Measurements from ENCODE around the gene MRPL14. TPM values are rescaled to one million over a fixed set of nuclear protein-coding genes. Genes with fewer than 3 reads are reported as not detected.

MRPL14 gene
- total and polyA plus RNA-seq, 2 of the 4 experiments (the other 2 are of a cell fraction), result 43.7 to 87.9 TPM

DNA sequence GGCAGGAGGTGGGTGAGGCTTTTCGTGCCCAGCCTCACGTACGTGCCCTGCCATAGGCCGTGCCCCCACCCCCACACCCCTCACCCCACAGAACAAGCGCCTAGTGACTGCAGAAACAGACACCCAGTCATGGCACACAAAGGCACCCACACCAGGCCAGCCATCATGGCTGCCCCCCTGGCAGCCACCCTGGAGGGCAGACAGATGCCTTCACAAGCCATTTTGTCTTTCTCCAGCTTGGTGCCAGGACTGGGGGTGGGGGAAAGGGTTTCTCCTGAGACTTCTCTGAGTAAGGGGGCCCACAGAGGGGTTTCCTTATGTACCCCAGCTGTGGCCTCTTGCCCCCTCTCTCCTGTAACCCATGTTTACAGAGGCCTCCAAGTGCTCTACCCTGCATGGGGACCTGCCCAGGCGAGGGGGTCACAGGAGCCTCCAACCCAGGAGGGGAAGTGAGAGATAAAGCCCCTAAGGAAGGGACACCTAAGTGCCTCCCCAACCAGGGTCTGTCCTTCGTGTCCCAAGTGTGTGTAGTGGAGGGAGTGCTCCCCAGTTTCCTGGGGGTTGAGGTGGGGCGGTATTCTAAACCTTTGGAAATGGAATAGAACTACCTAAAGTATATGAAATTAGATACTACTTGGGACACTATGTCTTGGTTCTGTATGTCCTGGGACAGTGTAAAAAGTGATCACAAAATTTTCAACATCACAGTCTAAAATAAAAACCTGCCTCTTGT, 49.9 kb downstream of the MRPL14 start (continued):
- no peak for TF ChIP-seq FOS (IDR thresholded peaks at IDR 0.05; ENCODE audit: low read depth, low read length)

DNA sequence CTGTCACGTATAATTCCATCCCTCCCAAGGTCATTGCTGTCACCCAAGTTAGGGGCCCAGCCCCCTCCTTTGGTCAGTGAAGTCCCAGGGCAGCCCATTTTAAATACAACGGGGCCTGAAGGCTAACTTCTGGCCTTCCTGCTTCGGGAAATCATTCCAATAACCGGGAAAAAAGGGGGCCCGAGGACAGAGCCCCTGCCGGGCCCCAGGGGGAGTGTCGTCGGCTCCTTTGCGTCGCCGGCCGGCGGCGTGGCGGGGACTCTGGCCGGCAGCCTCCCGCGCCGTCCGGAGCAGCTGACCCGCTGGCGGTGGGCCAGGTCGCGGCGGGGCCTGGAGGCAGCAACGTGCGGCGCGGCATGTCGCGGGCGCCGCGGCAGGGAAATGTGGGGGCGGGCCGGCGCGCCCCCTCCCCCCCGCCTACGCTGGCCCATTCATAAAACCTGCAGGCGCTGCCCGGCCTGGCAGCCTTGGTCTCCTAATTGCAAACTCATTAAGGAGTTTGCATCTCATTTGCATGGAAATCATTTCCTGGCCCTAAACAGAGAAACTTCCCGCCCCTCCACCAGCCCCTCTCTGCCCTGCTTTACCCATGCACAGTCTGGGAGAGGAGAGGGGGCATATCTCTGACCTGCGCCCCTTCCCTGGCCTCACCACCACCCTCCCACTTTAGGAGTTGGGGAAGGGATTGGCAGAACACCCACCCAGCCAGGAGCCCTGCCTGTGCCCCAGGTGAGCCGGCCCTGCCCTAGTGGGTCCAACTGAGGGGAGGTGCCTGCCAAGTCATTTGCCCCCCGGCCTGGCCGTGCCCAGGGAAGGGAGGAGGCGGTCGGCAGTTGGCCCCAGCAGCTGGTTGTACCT, 50.7 kb downstream of the MRPL14 start:
- peak overlapping the region; percentile 40; the same call in 1 of the 2 replicates for H3K4ac ChIP-seq (ENCODE audit: low read depth, low read length)
- intact Hi-C loops (cut with micrococcal nuclease) (no loop called here), dilution Hi-C loops (cut with HindIII; ENCODE audit: low sequenced_read_pairs, unreplicated experiment) (no loop called here), in situ Hi-C loops (cut with MboI; ENCODE audit: low sequenced_read_pairs) (loop anchor here (10.0 kb wide), 1 partner anchor 472 kb away; no protein-coding TSS in a partner anchor)
- peaks cover 0 to 15% of the 10 kb centered on the region in 2 experiments; a peak in 3 of 4 replicates for H3K79me1 ChIP-seq (ENCODE audit: low read depth in 1 of 2, low read length in 2 of 2)
- no peaks in the 10 kb centered on the region for H4K20me1 ChIP-seq (ENCODE audit: insufficient read depth, low read length)
- H2AFZ ChIP-seq (replicated peaks; ENCODE audit: low read length, poor library complexity), result peak overlapping the region; percentile 54
- H3K18ac ChIP-seq (ENCODE audit: low read depth, low read length), result peak overlapping the region; percentile 49
- no TSS peak for BruUV-seq (replicated peaks)
- H2AK5ac ChIP-seq (ENCODE audit: low read depth, low read length), result peak overlapping the region; percentile 77
- no peak overlapping the region for H2BK5ac ChIP-seq (ENCODE audit: low read depth, low read length, poor library complexity, severe bottlenecking)
- H2BK15ac ChIP-seq (ENCODE audit: low read depth, low read length), result 0 out of 3 replicates have a peak overlapping the region, but pooled peaks have one; percentile 60
- DNase-seq (no peak), ATAC-seq (ENCODE audit: low read depth) (no peak)
- H3K9ac ChIP-seq (ENCODE audit: low read depth, low read length), result no peak overlapping the region
- H3K56ac ChIP-seq (ENCODE audit: extremely low read depth, insufficient read depth, low read length), result no peak overlapping the region
- peak overlapping the region; percentile 33 to 71; a peak in 2 of 4 replicates for H4K8ac ChIP-seq (ENCODE audit: low read depth in 2 of 2, low read length in 2 of 2)
- no peak overlapping the region for H3K4me2 ChIP-seq (ENCODE audit: low read depth, low read length)
- peak overlapping the region; percentile 51 for H3K14ac ChIP-seq (replicated peaks; ENCODE audit: low read depth, low read length)
- peak overlapping the region; percentile 50; the same call in 1 of the 2 replicates for H2BK120ac ChIP-seq (ENCODE audit: low read depth, low read length)
- peak overlapping the region; percentile 36 for H2BK20ac ChIP-seq (ENCODE audit: low read depth, low read length)
- CTCF ChIA-PET, result no interaction called here
- H3K4me3 ChIP-seq (ENCODE audit: insufficient read depth, low read depth, low read length), result no peak overlapping the region
- H3K9me3 ChIP-seq (ENCODE audit: control insufficient read depth, insufficient read depth, low read length), result no peaks in the 10 kb centered on the region
- peak overlapping the region; percentile 75; the same call in 1 of the 2 replicates for H4K91ac ChIP-seq (ENCODE audit: insufficient read depth, low read depth, low read length)
- WGBS, 2 experiments (ENCODE audit: extremely low coverage in 2 of 2, insufficient read length in 1 of 2), result 11% methylated on average over 14 of the region's 49 CpGs; no CpG with 5 or more reads in 1 of the 2 experiments
- no peaks in the 10 kb centered on the region for H3K27me3 ChIP-seq (ENCODE audit: control insufficient read depth, insufficient read depth, low read length)
- peaks cover 30% of the 10 kb centered on the region for H3K4me1 ChIP-seq (ENCODE audit: control insufficient read depth, insufficient read depth, low read length)
- peaks cover 16% of the 10 kb centered on the region for H3K9me1 ChIP-seq (ENCODE audit: insufficient read depth, low read length)
- no peak overlapping the region; the same call in 1 of the 2 replicates for H3K27ac ChIP-seq (ENCODE audit: insufficient read depth, low read length)
- H3K23ac ChIP-seq (ENCODE audit: low read depth, low read length), result no peak overlapping the region
- POLR2A ChIA-PET (ENCODE audit: unreplicated experiment), result no interaction called here
- no peaks in the 10 kb centered on the region for H3K36me3 ChIP-seq (ENCODE audit: control insufficient read depth, insufficient read depth, low read length)
- peak overlapping the region; percentile 75 for H2AK9ac ChIP-seq (replicated peaks; ENCODE audit: low read depth, low read length, poor library complexity)
- H4K5ac ChIP-seq (ENCODE audit: low read depth, low read length), result peak overlapping the region; percentile 72
- TF ChIP-seq POLR2A (IDR thresholded peaks at IDR 0.05; ENCODE audit: low read depth, low read length) (no peak), MXI1 (IDR thresholded peaks at IDR 0.05; ENCODE audit: borderline replicate concordance, low read depth, low read length) (no peak), MAZ (IDR thresholded peaks at IDR 0.05; ENCODE audit: borderline replicate concordance, low read depth, low read length) (no peak), RCOR1 (IDR thresholded peaks at IDR 0.05; ENCODE audit: insufficient replicate concordance, low read length) (no peak), NFE2L2 (IDR thresholded peaks at IDR 0.05; ENCODE audit: low read depth, low read length) (no peak), CEBPB (IDR thresholded peaks at IDR 0.05; ENCODE audit: low read depth, low read length) (no peak), CHD1 (IDR thresholded peaks at IDR 0.05; ENCODE audit: low read depth, low read length) (no peak), BHLHE40 (IDR thresholded peaks at IDR 0.05; ENCODE audit: low read depth, low read length) (no peak), MAFK (IDR thresholded peaks at IDR 0.05; ENCODE audit: low read depth, low read length) (no peak), SMC3 (IDR thresholded peaks at IDR 0.05; ENCODE audit: low read depth, low read length) (no peak)
- TF ChIP-seq, protein P1, sequence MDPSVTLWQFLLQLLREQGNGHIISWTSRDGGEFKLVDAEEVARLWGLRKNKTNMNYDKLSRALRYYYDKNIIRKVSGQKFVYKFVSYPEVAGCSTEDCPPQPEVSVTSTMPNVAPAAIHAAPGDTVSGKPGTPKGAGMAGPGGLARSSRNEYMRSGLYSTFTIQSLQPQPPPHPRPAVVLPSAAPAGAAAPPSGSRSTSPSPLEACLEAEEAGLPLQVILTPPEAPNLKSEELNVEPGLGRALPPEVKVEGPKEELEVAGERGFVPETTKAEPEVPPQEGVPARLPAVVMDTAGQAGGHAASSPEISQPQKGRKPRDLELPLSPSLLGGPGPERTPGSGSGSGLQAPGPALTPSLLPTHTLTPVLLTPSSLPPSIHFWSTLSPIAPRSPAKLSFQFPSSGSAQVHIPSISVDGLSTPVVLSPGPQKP (IDR thresholded peaks at IDR 0.05; ENCODE audit: borderline replicate concordance, low read depth, low read length), result no peak
- TF ChIP-seq, protein P2, sequence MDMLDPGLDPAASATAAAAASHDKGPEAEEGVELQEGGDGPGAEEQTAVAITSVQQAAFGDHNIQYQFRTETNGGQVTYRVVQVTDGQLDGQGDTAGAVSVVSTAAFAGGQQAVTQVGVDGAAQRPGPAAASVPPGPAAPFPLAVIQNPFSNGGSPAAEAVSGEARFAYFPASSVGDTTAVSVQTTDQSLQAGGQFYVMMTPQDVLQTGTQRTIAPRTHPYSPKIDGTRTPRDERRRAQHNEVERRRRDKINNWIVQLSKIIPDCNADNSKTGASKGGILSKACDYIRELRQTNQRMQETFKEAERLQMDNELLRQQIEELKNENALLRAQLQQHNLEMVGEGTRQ (IDR thresholded peaks at IDR 0.05; ENCODE audit: low read depth, low read length), result no peak

Measured in IMR-90 (cell line).